Activated CD4-positive, alpha-beta T cell treated with anti-CD3 and anti-CD28 coated beads, Interleukin-2, amount 10 ng/mL, durations not matched to agents 24 days and 14 days (primary cell): ENCODE data around the gene TNS1. TPM values are rescaled to one million over a fixed set of nuclear protein-coding genes. Genes with fewer than 3 reads are reported as not detected.

Source experiments
- DNase-seq: peaks from one replicate; pipeline ENCODE4 v3.0.0; 2022
- H3K27ac Mint-ChIP-seq: one replicate; pipeline ENCODE4 v1.8.0; 2022; ENCODE audit warnings: mild to moderate bottlenecking, mixed read lengths
- H3K27me3 Mint-ChIP-seq: one replicate; pipeline ENCODE4 v1.8.0; 2022; ENCODE audit warnings: mixed read lengths
- H3K36me3 Mint-ChIP-seq: one replicate; pipeline ENCODE4 v1.8.0; 2022; ENCODE audit warnings: low read depth, mild to moderate bottlenecking, mixed read lengths
- H3K4me1 Mint-ChIP-seq: one replicate; pipeline ENCODE4 v1.8.0; 2021; ENCODE audit warnings: mixed read lengths
- H3K4me3 Mint-ChIP-seq: one replicate; pipeline ENCODE4 v1.8.0; 2022; ENCODE audit warnings: mild to moderate bottlenecking, moderate library complexity, mixed read lengths
- H3K9me3 Mint-ChIP-seq: one replicate; pipeline ENCODE4 v1.8.0; 2021; ENCODE audit warnings: mixed read lengths
- intact Hi-C: fragments of 100-400 bp; cut with micrococcal nuclease; formaldehyde crosslinking; loops from one replicate; pipeline ENCODE4 v1.15.1; 2023
- total RNA-seq: library from RNA; stranded (reverse); gene quantifications from 2 replicates; pipeline ENCODE4 v1.2.3, GENCODE V29; 2022

Gene TNS1
- total RNA-seq, 1 donor from 2014 or later: 0.70 TPM

GRCh38 chr2:217886720-217887309, 116.0 kb downstream of the TNS1 start:
- Mint-ChIP-seq H3K9me3 (no peaks in the 10 kb centered on the region), H3K27me3 (no peaks in the 10 kb centered on the region), H3K4me1 (peaks cover 2% of the 10 kb centered on the region), H3K4me3 (no peak overlapping the region), H3K27ac (no peak overlapping the region), H3K36me3 (no peaks in the 10 kb centered on the region)
- intact Hi-C loops: loop anchor here (1.0 to 5.0 kb wide), 3 partner anchors 98 to 102 kb away; no protein-coding TSS in a partner anchor
- peak; percentile 88 for DNase-seq

GRCh38 chr2:217886091-217886490, 116.7 kb downstream of the TNS1 start:
- Mint-ChIP-seq H3K36me3 (no peaks in the 10 kb centered on the region), H3K9me3 (no peaks in the 10 kb centered on the region), H3K4me3 (no peak overlapping the region), H3K27ac (no peak overlapping the region), H3K4me1 (peaks cover 2% of the 10 kb centered on the region), H3K27me3 (no peaks in the 10 kb centered on the region)
- DNase-seq: no peak
- intact Hi-C loops: loop anchor here (1.0 to 5.0 kb wide), 3 partner anchors 97 to 101 kb away; no protein-coding TSS in a partner anchor

- H3K27me3 Mint-ChIP-seq: no peaks in the 10 kb centered on the region
- H3K4me3 Mint-ChIP-seq: no peak overlapping the region
Observed at GRCh38 chr2:217884985-217885384, 117.8 kb downstream of the TNS1 start.

GRCh38 chr2:217880891-217881290, 121.9 kb downstream of the TNS1 start:
- Mint-ChIP-seq H3K4me3 (no peak overlapping the region), H3K4me1 (no peaks in the 10 kb centered on the region), H3K27ac (no peak overlapping the region), H3K27me3 (no peaks in the 10 kb centered on the region), H3K36me3 (no peaks in the 10 kb centered on the region), H3K9me3 (no peaks in the 10 kb centered on the region)
- intact Hi-C loops: no loop called here
- no peak for DNase-seq

More at GRCh38 chr2:217884985-217885384, 117.8 kb downstream of the TNS1 start:
- Mint-ChIP-seq H3K4me1 (peaks cover 2% of the 10 kb centered on the region), H3K36me3 (no peaks in the 10 kb centered on the region), H3K9me3 (no peaks in the 10 kb centered on the region), H3K27ac (no peak overlapping the region)
- intact Hi-C loops: loop anchor here (5.0 kb wide), 1 partner anchor 102 kb away; no protein-coding TSS in a partner anchor
- DNase-seq: no peak

- intact Hi-C loops: no loop called here
- H3K9me3 Mint-ChIP-seq: no peaks in the 10 kb centered on the region
- H3K4me3 Mint-ChIP-seq: no peak overlapping the region
- no peaks in the 10 kb centered on the region for H3K36me3 Mint-ChIP-seq
- no peaks in the 10 kb centered on the region for H3K27me3 Mint-ChIP-seq
- no peak for DNase-seq
- H3K4me1 Mint-ChIP-seq: no peaks in the 10 kb centered on the region
- no peak overlapping the region for H3K27ac Mint-ChIP-seq
Observed at GRCh38 chr2:217880287-217880889, 122.4 kb downstream of the TNS1 start.

GRCh38 chr2:217878915-217879590, 123.7 kb downstream of the TNS1 start:
- H3K4me1 Mint-ChIP-seq: no peaks in the 10 kb centered on the region
- H3K9me3 Mint-ChIP-seq: no peaks in the 10 kb centered on the region
- H3K27ac Mint-ChIP-seq: no peak overlapping the region
- DNase-seq: no peak
- intact Hi-C loops: no loop called here
- no peaks in the 10 kb centered on the region for H3K36me3 Mint-ChIP-seq
- no peak overlapping the region for H3K4me3 Mint-ChIP-seq
- peaks cover 2% of the 10 kb centered on the region for H3K27me3 Mint-ChIP-seq

- DNase-seq: no peak
- intact Hi-C loops: no loop called here
- H3K27me3 Mint-ChIP-seq: peaks cover 2% of the 10 kb centered on the region
- H3K27ac Mint-ChIP-seq: no peak overlapping the region
- no peak overlapping the region for H3K4me3 Mint-ChIP-seq
- H3K36me3 Mint-ChIP-seq: no peaks in the 10 kb centered on the region
- no peaks in the 10 kb centered on the region for H3K4me1 Mint-ChIP-seq
- H3K9me3 Mint-ChIP-seq: no peaks in the 10 kb centered on the region
Observed at GRCh38 chr2:217877866-217878265, 124.9 kb downstream of the TNS1 start.

GRCh38 chr2:217876253-217876570, 126.6 kb downstream of the TNS1 start:
- no peaks in the 10 kb centered on the region for H3K4me1 Mint-ChIP-seq
- H3K27ac Mint-ChIP-seq: no peak overlapping the region
- intact Hi-C loops: no loop called here
- no peaks in the 10 kb centered on the region for H3K9me3 Mint-ChIP-seq
- H3K36me3 Mint-ChIP-seq: no peaks in the 10 kb centered on the region
- peaks cover 2% of the 10 kb centered on the region for H3K27me3 Mint-ChIP-seq
- no peak overlapping the region for H3K4me3 Mint-ChIP-seq
- DNase-seq: no peak

GRCh38 chr2:217875556-217876252, 127.1 kb downstream of the TNS1 start:
- no peaks in the 10 kb centered on the region for H3K9me3 Mint-ChIP-seq

GRCh38 chr2:217875138-217875537, 127.7 kb downstream of the TNS1 start:
- intact Hi-C loops: no loop called here
- H3K27ac Mint-ChIP-seq: no peak overlapping the region
- DNase-seq: no peak
- H3K4me3 Mint-ChIP-seq: no peak overlapping the region
- no peaks in the 10 kb centered on the region for H3K9me3 Mint-ChIP-seq
- no peaks in the 10 kb centered on the region for H3K4me1 Mint-ChIP-seq
- peaks cover 2% of the 10 kb centered on the region for H3K27me3 Mint-ChIP-seq
- no peaks in the 10 kb centered on the region for H3K36me3 Mint-ChIP-seq

More at GRCh38 chr2:217875556-217876252, 127.1 kb downstream of the TNS1 start:
- Mint-ChIP-seq H3K36me3 (no peaks in the 10 kb centered on the region), H3K4me1 (no peaks in the 10 kb centered on the region), H3K27ac (no peak overlapping the region), H3K4me3 (no peak overlapping the region), H3K27me3 (peaks cover 2% of the 10 kb centered on the region)
- intact Hi-C loops: no loop called here
- DNase-seq: no peak

GRCh38 chr2:217873371-217873770, 129.4 kb downstream of the TNS1 start:
- H3K36me3 Mint-ChIP-seq: no peaks in the 10 kb centered on the region
- intact Hi-C loops: no loop called here
- no peaks in the 10 kb centered on the region for H3K4me1 Mint-ChIP-seq
- DNase-seq: no peak
- no peaks in the 10 kb centered on the region for H3K9me3 Mint-ChIP-seq
- peaks cover 2% of the 10 kb centered on the region for H3K27me3 Mint-ChIP-seq
- H3K4me3 Mint-ChIP-seq: no peak overlapping the region
- H3K27ac Mint-ChIP-seq: no peak overlapping the region

GRCh38 chr2:217872319-217872718, 130.5 kb downstream of the TNS1 start:
- H3K9me3 Mint-ChIP-seq: no peaks in the 10 kb centered on the region
- intact Hi-C loops: no loop called here
- H3K27ac Mint-ChIP-seq: no peak overlapping the region
- peaks cover 2% of the 10 kb centered on the region for H3K27me3 Mint-ChIP-seq
- H3K36me3 Mint-ChIP-seq: no peaks in the 10 kb centered on the region
- H3K4me3 Mint-ChIP-seq: no peak overlapping the region
- DNase-seq: no peak
- H3K4me1 Mint-ChIP-seq: no peaks in the 10 kb centered on the region

GRCh38 chr2:217870528-217871011, 132.2 kb downstream of the TNS1 start:
- H3K4me3 Mint-ChIP-seq: no peak overlapping the region
- intact Hi-C loops: no loop called here
- no peaks in the 10 kb centered on the region for H3K36me3 Mint-ChIP-seq
- no peaks in the 10 kb centered on the region for H3K9me3 Mint-ChIP-seq
- no peaks in the 10 kb centered on the region for H3K4me1 Mint-ChIP-seq
- no peak overlapping the region for H3K27ac Mint-ChIP-seq
- H3K27me3 Mint-ChIP-seq: peaks cover 2% of the 10 kb centered on the region
- no peak for DNase-seq

GRCh38 chr2:217868911-217869334, 133.9 kb downstream of the TNS1 start:
- Mint-ChIP-seq H3K36me3 (no peaks in the 10 kb centered on the region), H3K4me1 (no peaks in the 10 kb centered on the region), H3K9me3 (no peaks in the 10 kb centered on the region), H3K27ac (no peak overlapping the region), H3K4me3 (no peak overlapping the region), H3K27me3 (no peaks in the 10 kb centered on the region)
- intact Hi-C loops: no loop called here
- DNase-seq: no peak
